Gastrocnemius medialis (tissue), 4 donors: ENCODE measurements around the gene ARID1B. TPM values are rescaled to one million over a fixed set of nuclear protein-coding genes. Genes with fewer than 3 reads are reported as not detected.
"Not testable (repeated sequence)": the region's sequence is repeated elsewhere in the genome, so short reads cannot be mapped to it uniquely, and the experiment has no call there.

Experiments
- ATAC-seq, 2 donors: fragments of 150-250 bp; one replicate each; pipeline ENCODE4 v1.9.1; 2016
- DNase-seq, 2 donors: peaks; one replicate each; pipeline ENCODE4 v3.0.0-alpha.2; 2019
- H3K27ac ChIP-seq, 4 donors: fragments of 200-600 bp; sonication (generic); 1 replicate in 1 of 4; 2 replicates in 3 of 4; pipeline ENCODE4 v1.5.1; 2016 to 2018; ENCODE audit warnings: mild to moderate bottlenecking in 2 of 4, moderate library complexity in 1 of 4
- H3K27me3 ChIP-seq, 3 donors: fragments of 200-600 bp; sonication (generic) in 2 of 3; 1 replicate in 1 of 3; 2 replicates in 2 of 3; pipeline versions ENCODE4 v1.5.1 to v1.6.0; 2016 to 2019; ENCODE audit warnings: mild to moderate bottlenecking in 1 of 3, moderate library complexity in 1 of 3
- H3K36me3 ChIP-seq, 2 donors: fragments of 200-600 bp; sonication (generic) in 1 of 2; one replicate each; pipeline ENCODE4 v1.5.1; 2017 to 2018
- H3K4me1 ChIP-seq, 2 donors: fragments of 200-600 bp; sonication (generic) in 1 of 2; one replicate each; pipeline ENCODE4 v1.5.1; 2016 to 2017; ENCODE audit warnings: mild to moderate bottlenecking in 2 of 2
- H3K4me3 ChIP-seq, 4 donors: fragments of 200-600 bp; sonication (generic) in 3 of 4; 1 replicate in 1 of 4; 2 replicates in 3 of 4; pipeline ENCODE4 v1.5.1; 2016 to 2019; ENCODE audit warnings: mild to moderate bottlenecking in 2 of 4
- H3K9me3 ChIP-seq, 3 donors: fragments of 200-600 bp; sonication (generic) in 2 of 3; 1 replicate in 1 of 3; 2 replicates in 2 of 3; pipeline ENCODE4 v1.5.1; 2016 to 2019
- CTCF ChIP-seq, 5 experiments: fragments of 450-650 bp in 3 of 5; fragments of 200-600 bp in 2 of 5; sonication (generic) in 2 of 5; IDR thresholded peaks in 4 of 5; conservative IDR thresholded peaks in 1 of 5; 1 replicate in 4 of 5; 2 replicates in 1 of 5; pipeline ENCODE4 v1.5.1; 2016 to 2019; ENCODE audit warnings: antibody characterized with exemption in 5 of 5, mild to moderate bottlenecking in 3 of 5, moderate library complexity in 3 of 5
- POLR2A ChIP-seq, 2 donors: fragments of 450-650 bp; IDR thresholded peaks; one replicate each; pipeline ENCODE4 v1.6.1; 2017; ENCODE audit warnings: antibody characterized with exemption in 2 of 2, mild to moderate bottlenecking in 2 of 2, moderate library complexity in 2 of 2
- in situ Hi-C, 4 donors: fragments of 200-750 bp; cut with MboI; loops; one replicate each; pipeline versions ENCODE4 v1.15.0 to v1.8.0; 2017; ENCODE audit warnings: low sequenced_read_pairs in 4 of 4
- intact Hi-C: fragments of 100-400 bp; cut with DNase I; formaldehyde crosslinking; loops from one replicate; pipeline ENCODE4 v1.15.1; 2023; ENCODE audit warnings: low total_unique reads
- total RNA-seq, 4 donors: library from RNA; depleted of rRNA; stranded (reverse); fragments of >200 nt; gene quantifications; one replicate each; pipeline versions ENCODE4 v1.1.0 to v1.2.3, GENCODE V29; 2016

The ARID1B gene
- total RNA-seq, 4 donors from 2014 or later, result 54.9 to 75.3 (median 62.0) TPM

- intact Hi-C loops, result no loop called here
- in situ Hi-C loops, result no loop called here
- H3K4me1 ChIP-seq, result peaks cover 4 to 20% of the 10 kb centered on the region in 2 donors
- no peak overlapping the region for H3K4me3 ChIP-seq
- H3K27ac ChIP-seq, result peak overlapping the region in 1 of 4 donors; percentile 52
- ATAC-seq (no peak), DNase-seq (no peak)
- no peaks in the 10 kb centered on the region for H3K36me3 ChIP-seq
- no peaks in the 10 kb centered on the region for H3K9me3 ChIP-seq
- H3K27me3 ChIP-seq, result no peaks in the 10 kb centered on the region
- TF ChIP-seq POLR2A (IDR thresholded peaks at IDR 0.05) (no peak), CTCF (IDR thresholded peaks at IDR 0.05 in 4 of 5, conservative IDR thresholded peaks at IDR 0.05 in 1 of 5) (no peak)
Observed at GRCh38 chr6:157143171-157143889, 366.2 kb downstream of the ARID1B start.

- no peaks in the 10 kb centered on the region for H3K36me3 ChIP-seq
- no peaks in the 10 kb centered on the region for H3K27me3 ChIP-seq
- H3K4me3 ChIP-seq, result no peak overlapping the region
- peak overlapping the region in 3 of 4 donors; percentile 51 to 54 (median 52) for H3K27ac ChIP-seq
- in situ Hi-C loops, result no loop called here
- ATAC-seq (no peak), DNase-seq (no peak)
- TF ChIP-seq POLR2A (IDR thresholded peaks at IDR 0.05) (no peak), CTCF (IDR thresholded peaks at IDR 0.05 in 4 of 5, conservative IDR thresholded peaks at IDR 0.05 in 1 of 5) (no peak)
- intact Hi-C loops, result no loop called here
- H3K4me1 ChIP-seq, result peaks cover 12 to 28% of the 10 kb centered on the region in 2 donors
- H3K9me3 ChIP-seq, result no peaks in the 10 kb centered on the region
Observed at GRCh38 chr6:157143890-157144798, 367.0 kb downstream of the ARID1B start.

GRCh38 chr6:157144859-157145568 lies 367.8 kb downstream of the ARID1B start:
- no peak for TF ChIP-seq CTCF (IDR thresholded peaks at IDR 0.05 in 4 of 5, conservative IDR thresholded peaks at IDR 0.05 in 1 of 5)
- no peak for TF ChIP-seq POLR2A (IDR thresholded peaks at IDR 0.05)
- no peaks in the 10 kb centered on the region for H3K36me3 ChIP-seq
- peaks cover 15 to 31% of the 10 kb centered on the region in 2 donors for H3K4me1 ChIP-seq
- no peaks in the 10 kb centered on the region for H3K9me3 ChIP-seq
- no peak overlapping the region for H3K4me3 ChIP-seq
- in situ Hi-C loops, result no loop called here
- H3K27me3 ChIP-seq, result no peaks in the 10 kb centered on the region
- DNase-seq, result no peak
- intact Hi-C loops, result loop anchor here (5.0 kb wide), 1 partner anchor 42 kb away; no protein-coding TSS in a partner anchor
- no peak for ATAC-seq
- H3K27ac ChIP-seq, result peak overlapping the region in 3 of 4 donors; percentile 51 to 54 (median 52)

- no peaks in the 10 kb centered on the region for H3K27me3 ChIP-seq
- H3K36me3 ChIP-seq, result peaks cover 0 to 3% of the 10 kb centered on the region in 2 donors
- peaks cover 15 to 31% of the 10 kb centered on the region in 2 donors for H3K4me1 ChIP-seq
- no peaks in the 10 kb centered on the region for H3K9me3 ChIP-seq
- in situ Hi-C loops (no loop called here), intact Hi-C loops (loop anchor here (5.0 kb wide), 1 partner anchor 42 kb away; no protein-coding TSS in a partner anchor)
- H3K27ac ChIP-seq, result peak overlapping the region; percentile 3 to 54 (median 52)
- TF ChIP-seq CTCF (IDR thresholded peaks at IDR 0.05 in 4 of 5, conservative IDR thresholded peaks at IDR 0.05 in 1 of 5) (no peak), POLR2A (IDR thresholded peaks at IDR 0.05) (no peak)
- no peak for DNase-seq
- no peak overlapping the region for H3K4me3 ChIP-seq
- ATAC-seq, result peak in 1 of 2 donors; percentile 53
Observed at GRCh38 chr6:157145656-157146285, 368.6 kb downstream of the ARID1B start.

GRCh38 chr6:157147054-157148026 lies 370.2 kb downstream of the ARID1B start:
- in situ Hi-C loops, DNase-seq, ATAC-seq, H3K27me3 ChIP-seq, H3K36me3 ChIP-seq, H3K4me3 ChIP-seq, H3K9me3 ChIP-seq: not testable (repeated sequence)
- intact Hi-C loops, result loop anchor here (5.0 kb wide), 1 partner anchor 40 kb away; no protein-coding TSS in a partner anchor
- peaks cover 15 to 31% of the 10 kb centered on the region in 2 donors for H3K4me1 ChIP-seq
- H3K27ac ChIP-seq, result peak overlapping the region; percentile 51 to 81 (median 59)
